WERI-Rb-1 (cell line): Measurements from ENCODE around the gene TNFRSF8.

Experiments
- DNase-seq: peaks from one replicate; pipeline ENCODE4 v3.0.0-alpha.2; 2020
- H3K27ac ChIP-seq: fragments of 250-450 bp; sonication (Bioruptor Pico); 2 replicates; pipeline ENCODE4 v1.5.1; 2020; ENCODE audit warnings: mild to moderate bottlenecking, moderate library complexity
- H3K27me3 ChIP-seq: fragments of 250-450 bp; sonication (Bioruptor Pico); 2 replicates; pipeline ENCODE4 v1.5.1; 2021; ENCODE audit warnings: mild to moderate bottlenecking, low read depth, moderate library complexity; ENCODE audit not compliant: insufficient read depth, severe bottlenecking
- H3K36me3 ChIP-seq: fragments of 250-450 bp; sonication (Bioruptor Pico); 2 replicates; pipeline ENCODE4 v1.5.1; 2020; ENCODE audit warnings: mild to moderate bottlenecking, moderate library complexity
- H3K4me3 ChIP-seq: 2 replicates; pipeline ENCODE4 v1.5.1; 2011; ENCODE audit warnings: low read depth, mild to moderate bottlenecking, control low read depth, low read length
- H3K9me3 ChIP-seq: fragments of 250-450 bp; sonication (Bioruptor Pico); 2 replicates; pipeline ENCODE4 v1.5.1; 2021; ENCODE audit warnings: mild to moderate bottlenecking, moderate library complexity; ENCODE audit not compliant: severe bottlenecking
- TF ChIP-seq, protein P1 (sequence below): IDR thresholded peaks from 2 replicates; pipeline ENCODE4 v1.5.1; 2011; ENCODE audit warnings: low read depth, mild to moderate bottlenecking, control low read depth, inconsistent platforms, low read length

TNFRSF8 gene

DNA sequence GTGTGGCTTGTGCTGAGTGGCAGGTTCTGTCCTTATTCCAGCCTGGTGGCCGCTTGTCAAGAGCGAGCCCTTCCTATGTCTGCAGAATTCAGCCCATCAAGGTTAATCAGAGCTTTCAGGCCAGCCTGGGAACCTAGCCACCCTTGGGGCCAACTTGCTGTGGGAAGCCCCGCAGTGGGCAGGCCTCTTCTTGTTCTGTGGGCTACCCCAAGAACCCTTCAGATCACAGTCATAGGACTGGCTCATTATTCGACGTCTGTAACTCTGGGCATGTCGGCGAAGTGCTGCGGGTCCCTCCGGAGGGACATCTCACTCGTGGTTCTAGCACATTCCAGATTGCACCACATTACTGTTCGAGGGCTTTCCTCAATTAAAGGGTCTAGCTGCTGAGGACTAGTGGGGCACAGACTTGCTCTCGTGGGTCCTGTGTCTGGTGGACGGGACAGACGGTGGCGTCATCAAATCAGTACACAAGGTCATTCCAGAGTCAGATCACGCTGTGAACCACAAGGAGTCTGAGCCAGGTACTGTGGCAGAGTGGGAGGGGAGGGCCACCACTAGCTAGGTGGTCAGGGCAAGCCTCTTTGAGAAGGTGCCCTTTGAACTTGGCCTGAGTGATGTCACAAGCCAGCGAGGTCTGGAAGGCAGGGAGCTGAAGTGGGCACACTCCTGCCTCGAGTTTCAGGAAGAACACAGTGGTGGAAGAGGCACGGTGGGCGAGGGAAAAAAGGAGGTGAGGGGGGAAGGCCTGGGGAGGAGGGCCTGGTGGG lies 83.4 kb downstream of the TNFRSF8 start:
- no peak for DNase-seq
- Histone ChIP-seq H3K27ac (no peak overlapping the region), H3K36me3 (no peaks in the 10 kb centered on the region), H3K4me3 (no peak overlapping the region), H3K9me3 (no peaks in the 10 kb centered on the region), H3K27me3 (no peaks in the 10 kb centered on the region)
- TF ChIP-seq, protein P1, sequence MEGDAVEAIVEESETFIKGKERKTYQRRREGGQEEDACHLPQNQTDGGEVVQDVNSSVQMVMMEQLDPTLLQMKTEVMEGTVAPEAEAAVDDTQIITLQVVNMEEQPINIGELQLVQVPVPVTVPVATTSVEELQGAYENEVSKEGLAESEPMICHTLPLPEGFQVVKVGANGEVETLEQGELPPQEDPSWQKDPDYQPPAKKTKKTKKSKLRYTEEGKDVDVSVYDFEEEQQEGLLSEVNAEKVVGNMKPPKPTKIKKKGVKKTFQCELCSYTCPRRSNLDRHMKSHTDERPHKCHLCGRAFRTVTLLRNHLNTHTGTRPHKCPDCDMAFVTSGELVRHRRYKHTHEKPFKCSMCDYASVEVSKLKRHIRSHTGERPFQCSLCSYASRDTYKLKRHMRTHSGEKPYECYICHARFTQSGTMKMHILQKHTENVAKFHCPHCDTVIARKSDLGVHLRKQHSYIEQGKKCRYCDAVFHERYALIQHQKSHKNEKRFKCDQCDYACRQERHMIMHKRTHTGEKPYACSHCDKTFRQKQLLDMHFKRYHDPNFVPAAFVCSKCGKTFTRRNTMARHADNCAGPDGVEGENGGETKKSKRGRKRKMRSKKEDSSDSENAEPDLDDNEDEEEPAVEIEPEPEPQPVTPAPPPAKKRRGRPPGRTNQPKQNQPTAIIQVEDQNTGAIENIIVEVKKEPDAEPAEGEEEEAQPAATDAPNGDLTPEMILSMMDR = no peak

DNA sequence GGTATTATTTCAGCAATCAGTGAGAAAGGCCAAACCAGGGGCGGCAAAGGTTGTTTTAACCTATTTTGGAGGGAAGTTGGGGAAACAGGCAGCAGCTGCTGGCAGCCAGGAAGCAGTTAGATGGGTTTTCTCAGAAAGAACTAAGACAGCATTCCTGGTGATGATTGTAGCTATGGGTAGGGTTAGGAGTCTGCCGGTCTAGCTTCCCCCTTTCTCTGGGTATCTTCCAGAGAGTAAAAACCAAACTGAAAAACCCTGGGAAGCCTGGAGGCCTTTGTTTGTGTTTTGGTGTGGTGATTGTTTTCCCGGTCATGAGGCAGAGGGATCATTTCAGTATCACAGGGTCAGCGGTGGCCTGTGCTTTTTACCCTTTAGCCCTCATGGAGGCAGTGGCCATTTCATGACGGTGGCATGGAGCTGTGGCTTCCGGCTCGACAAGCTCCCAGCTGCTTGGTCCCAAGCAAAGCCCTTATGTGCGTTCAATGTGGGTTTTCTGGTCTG lies 84.1 kb downstream of the TNFRSF8 start:
- Histone ChIP-seq H3K27ac (no peak overlapping the region), H3K9me3 (no peaks in the 10 kb centered on the region), H3K4me3 (no peak overlapping the region), H3K36me3 (no peaks in the 10 kb centered on the region), H3K27me3 (peaks cover 1% of the 10 kb centered on the region)
- DNase-seq = no peak
- TF ChIP-seq, protein P1 = no peak

DNA sequence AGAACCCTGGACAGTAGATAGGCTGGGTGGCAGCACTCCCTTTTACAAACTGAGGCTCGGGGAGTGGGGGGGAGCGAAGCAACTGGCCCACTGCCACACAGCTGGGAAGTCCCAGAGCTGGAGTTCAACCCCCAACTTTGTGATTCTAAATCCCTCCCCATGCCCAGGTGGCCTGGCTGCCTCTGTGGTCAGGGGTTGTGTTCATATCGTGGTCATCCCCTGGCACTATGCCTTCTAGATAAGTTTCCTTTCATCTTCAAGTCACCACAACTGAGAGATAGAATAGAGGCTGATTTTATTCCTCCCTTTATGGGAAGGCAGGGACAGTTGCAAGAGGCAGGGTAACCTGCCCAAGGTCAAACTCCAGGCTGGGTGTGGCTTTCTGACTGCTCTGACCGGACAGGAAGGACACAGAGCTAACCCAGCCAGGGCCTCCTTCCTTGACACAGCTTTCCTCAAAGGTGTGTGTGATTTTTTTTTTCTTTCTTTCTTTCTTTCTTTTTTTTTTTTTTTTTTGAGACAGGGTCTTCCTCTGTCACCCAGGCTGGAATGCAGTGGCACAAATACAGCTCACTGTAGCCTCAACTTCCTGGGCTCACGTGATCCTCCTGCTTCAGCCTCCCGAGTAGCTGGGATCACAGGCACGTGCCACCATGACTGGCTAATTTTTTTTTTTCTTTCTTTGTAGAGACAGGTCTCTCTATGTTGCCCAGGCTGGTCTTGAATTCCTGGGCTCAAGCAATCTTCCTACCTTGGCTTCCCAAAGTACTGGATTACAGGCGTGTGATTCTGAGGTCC lies 85.3 kb downstream of the TNFRSF8 start:
- Histone ChIP-seq H3K27ac (no peak overlapping the region), H3K4me3 (no peak overlapping the region), H3K27me3 (peaks cover 3% of the 10 kb centered on the region), H3K36me3 (no peaks in the 10 kb centered on the region), H3K9me3 (no peaks in the 10 kb centered on the region)
- DNase-seq = no peak
- TF ChIP-seq, protein P1 = no peak

DNA sequence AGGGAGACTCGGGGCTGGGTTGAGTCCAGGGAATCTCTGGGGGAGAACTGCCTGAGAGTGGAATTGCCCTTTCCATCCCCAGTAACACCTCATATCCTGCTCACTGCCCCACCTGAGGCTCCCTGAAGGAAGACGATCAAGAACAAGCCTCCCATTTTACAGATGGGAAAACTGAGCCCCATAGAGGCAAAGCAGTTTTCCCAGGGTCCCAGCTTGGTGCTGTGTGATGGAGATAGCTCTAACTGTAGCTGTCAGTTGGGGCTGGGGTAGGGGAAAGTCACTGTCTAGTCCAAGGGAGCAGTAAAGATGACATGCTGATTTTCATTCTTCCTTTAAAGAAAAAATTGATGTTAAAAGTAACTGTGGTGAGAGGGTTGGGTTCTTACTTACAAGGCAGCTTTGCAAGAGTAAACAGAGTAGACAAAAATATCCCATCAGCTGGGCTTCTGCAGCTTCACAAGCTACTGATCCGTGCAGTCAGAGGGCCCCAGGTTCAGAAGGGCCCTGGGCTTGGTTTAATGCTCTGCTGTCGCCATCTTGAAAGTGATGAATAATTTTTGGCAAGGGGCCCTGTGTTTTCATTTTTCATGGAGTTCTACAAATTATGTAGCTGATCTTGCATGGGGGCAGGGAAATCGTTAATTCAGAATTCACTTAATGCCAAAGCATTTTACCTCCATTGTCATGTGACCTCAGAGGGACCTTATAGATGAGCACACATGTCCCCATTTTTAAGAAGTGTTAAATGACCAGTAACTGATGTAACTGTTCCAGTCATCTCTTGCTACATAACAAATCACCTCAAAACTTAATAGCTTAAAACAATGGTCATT lies 86.1 kb downstream of the TNFRSF8 start:
- H3K27ac ChIP-seq = no peak overlapping the region
- no peak overlapping the region for H3K4me3 ChIP-seq
- no peak for DNase-seq
- TF ChIP-seq, protein P1 = no peak
- no peaks in the 10 kb centered on the region for H3K9me3 ChIP-seq
- peaks cover 3% of the 10 kb centered on the region for H3K27me3 ChIP-seq
- no peaks in the 10 kb centered on the region for H3K36me3 ChIP-seq

DNA sequence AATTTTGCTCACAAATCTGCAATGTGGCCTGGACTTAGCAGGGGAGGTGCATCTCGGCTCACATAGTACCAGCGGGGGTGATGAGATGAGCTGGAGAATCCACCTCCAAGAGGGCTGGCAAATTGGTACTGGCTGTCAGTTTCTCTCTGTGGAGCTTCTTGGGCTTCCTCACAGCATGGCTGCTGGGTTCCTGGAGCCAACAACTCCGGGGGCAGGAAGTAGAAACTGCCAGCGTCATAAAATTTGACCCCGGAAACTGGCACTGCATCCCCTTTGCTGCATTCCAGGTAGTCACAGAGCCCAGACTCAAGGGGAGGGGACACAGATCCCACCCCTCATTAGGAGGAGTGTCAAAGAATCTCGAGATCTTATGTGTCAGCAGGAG lies 86.7 kb downstream of the TNFRSF8 start:
- Histone ChIP-seq H3K4me3 (no peak overlapping the region), H3K27ac (no peak overlapping the region), H3K27me3 (peaks cover 3% of the 10 kb centered on the region), H3K36me3 (no peaks in the 10 kb centered on the region), H3K9me3 (no peaks in the 10 kb centered on the region)
- TF ChIP-seq, protein P1 = no peak
- no peak for DNase-seq
